LNCAP (cell line): ENCODE data around the gene CASQ1.
A peak's percentile ranks its signal among the peaks of the same experiment; 100 is the strongest.

Experiments used
- CTCF ChIP-seq: fragments of 450-650 bp; IDR thresholded peaks from 2 replicates; pipeline ENCODE4 v1.5.1; 2017; ENCODE audit warnings: mild to moderate bottlenecking

Gene CASQ1

DNA sequence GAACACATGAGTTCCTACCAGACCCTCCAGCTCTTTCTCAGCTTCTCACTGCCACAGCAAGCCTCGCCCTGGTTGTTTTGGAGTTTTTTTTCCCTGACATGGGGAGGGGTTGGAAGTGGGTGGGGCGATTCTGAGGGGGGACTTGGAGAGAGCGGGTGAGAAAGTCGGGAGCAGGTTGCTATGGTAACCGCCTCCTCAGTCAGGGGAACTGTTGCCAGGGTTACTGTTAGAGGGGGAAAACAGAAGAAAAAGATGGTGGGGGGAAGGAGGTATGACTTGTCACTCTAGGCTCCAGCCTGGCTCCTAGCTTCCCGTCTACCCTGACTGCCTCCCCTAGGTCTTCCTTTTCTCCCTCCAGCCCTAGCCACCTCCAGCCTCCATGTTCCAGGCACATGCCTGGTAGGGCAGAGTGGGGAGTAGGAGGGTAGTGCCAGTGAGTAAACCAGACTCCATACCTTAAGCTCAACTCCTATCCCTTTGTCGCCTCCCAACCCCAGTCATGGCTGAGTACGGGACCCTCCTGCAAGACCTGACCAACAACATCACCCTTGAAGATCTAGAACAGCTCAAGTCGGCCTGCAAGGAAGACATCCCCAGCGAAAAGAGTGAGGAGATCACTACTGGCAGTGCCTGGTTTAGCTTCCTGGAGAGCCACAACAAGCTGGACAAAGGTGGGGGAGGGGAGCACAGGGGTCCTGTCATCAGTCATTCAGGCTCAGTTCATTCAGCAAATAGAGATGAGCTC is 20.8 kb downstream of the CASQ1 start:
- no peak for TF ChIP-seq CTCF

- TF ChIP-seq CTCF, result no peak
Measured at GRCh38 chr1:160214481-160215140, 24.2 kb downstream of the CASQ1 start.

DNA sequence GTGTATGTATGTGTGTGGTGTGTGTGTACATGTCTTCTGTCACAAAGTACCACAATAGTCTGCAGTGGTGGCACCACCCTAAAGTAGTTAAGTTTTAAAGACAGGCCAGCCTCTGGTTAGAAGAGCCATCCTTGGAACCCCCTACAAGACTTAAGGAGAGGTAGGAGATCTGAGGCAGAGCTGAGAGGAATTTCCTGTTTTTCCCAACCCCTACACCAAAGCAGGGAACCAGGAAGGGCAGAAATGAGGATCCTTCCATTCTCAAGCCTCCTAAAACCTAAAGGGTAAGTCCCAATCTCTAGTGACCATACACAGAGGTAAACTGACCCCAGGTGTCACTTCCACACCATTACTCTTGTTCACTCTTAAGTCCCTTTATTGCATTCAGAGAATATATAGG is 25.9 kb downstream of the CASQ1 start:
- no peak for TF ChIP-seq CTCF

DNA sequence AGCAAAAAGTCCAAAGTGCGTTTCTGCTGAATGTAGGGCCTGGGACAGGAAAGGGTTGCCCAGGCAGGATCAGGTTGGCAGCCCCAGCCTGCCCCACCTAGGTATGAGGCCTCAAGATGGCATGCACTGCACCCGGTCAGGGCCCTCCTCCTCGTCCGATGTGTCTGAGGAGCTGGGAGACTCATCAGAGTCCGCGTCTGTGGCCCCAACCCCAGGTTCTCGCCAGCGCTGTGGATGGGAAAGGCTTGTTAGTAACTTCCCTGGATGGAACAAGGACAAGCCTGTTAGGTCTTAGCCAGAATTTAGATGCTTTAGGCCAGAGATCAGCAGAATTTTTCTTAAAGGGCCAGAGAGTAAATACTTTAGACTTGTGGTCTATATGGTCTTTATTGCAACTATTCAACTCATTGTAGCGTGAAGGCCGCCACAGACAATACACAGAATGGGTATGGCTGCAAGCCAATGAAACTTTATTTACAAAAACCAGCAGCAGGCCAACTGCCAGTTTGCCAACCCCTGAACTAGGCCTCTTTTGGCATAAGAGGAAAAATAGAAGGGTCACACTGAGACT is 27.2 kb downstream of the CASQ1 start:
- TF ChIP-seq CTCF, result no peak

DNA sequence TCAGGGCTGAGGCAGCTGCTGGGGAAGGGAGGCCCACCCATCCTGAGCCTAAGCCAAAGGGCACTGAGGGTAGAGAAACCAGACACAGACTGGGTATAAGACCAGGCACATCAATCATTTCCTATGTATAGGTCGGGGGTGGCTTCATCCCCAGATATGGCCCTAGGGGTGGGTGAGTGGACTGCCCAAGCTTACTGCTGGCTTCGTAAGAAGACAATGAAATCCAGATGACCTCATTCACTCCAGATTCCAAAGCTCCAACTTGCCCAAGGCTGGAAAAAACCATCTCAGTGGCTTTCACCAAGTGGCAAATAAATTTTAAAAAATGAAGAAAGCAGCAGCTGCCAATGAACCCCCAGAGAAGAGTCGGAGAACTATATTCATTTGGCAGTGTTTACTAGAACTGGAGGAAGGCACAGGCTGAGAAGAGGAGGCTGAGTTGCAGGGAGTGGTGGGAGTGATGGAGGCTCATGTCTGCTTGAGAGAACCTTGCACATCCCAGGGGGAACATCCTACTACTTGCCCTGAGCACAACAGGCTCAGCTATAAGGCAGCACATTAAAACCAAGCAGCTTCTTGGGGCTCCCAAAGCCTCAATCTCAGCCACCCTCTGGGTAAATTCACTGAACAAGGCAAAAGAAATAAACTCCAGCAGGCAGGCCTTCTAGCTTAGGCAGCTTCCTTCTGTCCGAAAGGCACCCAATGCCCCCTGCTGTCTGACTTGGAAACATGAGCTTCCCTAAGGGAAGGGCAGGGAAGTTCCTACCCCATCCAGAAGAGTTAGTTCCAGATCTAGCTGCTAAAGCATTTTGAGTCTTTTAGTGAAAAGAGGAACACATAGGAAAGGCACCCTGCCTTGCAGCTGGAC is 28.9 kb downstream of the CASQ1 start:
- TF ChIP-seq CTCF, result peak; percentile 58; the same call in 1 of the 2 replicates

DNA sequence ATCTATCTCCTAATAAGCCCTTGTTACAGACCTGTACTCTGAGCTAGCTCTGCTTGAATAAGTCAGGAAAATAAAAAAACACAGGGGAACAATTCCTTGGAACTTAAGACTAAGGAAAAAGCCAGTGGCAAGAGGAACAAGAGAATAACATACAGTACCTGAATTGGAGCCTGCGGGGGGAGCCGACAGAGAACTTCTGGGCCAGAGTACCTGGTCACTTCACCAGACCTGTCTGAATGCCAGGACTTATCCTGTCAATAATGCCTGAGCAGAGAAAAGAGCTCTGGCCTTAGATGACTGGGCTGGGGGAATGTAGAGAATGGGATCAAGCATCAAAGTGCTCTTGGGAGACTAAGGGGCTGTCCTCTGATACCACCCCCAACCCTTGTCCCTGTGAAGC is 29.9 kb downstream of the CASQ1 start:
- TF ChIP-seq CTCF, result no peak

GRCh38 chr1:160221089-160221488 is 30.7 kb downstream of the CASQ1 start:
- no peak for TF ChIP-seq CTCF
